ENCODE measurements around the gene STIM1.

Gene STIM1

GRCh38 chr11:3942956-3943497, 87.6 kb downstream of the STIM1 start:
- Histone ChIP-seq H3K4me3 (ENCODE audit: insufficient read depth, low read depth, low read length) (no peak overlapping the region), H3K36me3 (ENCODE audit: control insufficient read depth, insufficient read depth, low read length) (no peaks in the 10 kb centered on the region), H3K27me3 (ENCODE audit: control insufficient read depth, insufficient read depth, low read length, poor library complexity, severe bottlenecking) (no peaks in the 10 kb centered on the region), H3K9me3 (ENCODE audit: control insufficient read depth, low read length) (no peaks in the 10 kb centered on the region), H3K4me1 (ENCODE audit: control insufficient read depth, insufficient read depth, low read length) (no peaks in the 10 kb centered on the region), H3K27ac (ENCODE audit: insufficient read depth, low read depth, low read length, poor library complexity, severe bottlenecking) (no peak overlapping the region)
- WGBS, 2 experiments: 94 to 100% methylated on average over 1 of the region's 1 CpG

DNA sequence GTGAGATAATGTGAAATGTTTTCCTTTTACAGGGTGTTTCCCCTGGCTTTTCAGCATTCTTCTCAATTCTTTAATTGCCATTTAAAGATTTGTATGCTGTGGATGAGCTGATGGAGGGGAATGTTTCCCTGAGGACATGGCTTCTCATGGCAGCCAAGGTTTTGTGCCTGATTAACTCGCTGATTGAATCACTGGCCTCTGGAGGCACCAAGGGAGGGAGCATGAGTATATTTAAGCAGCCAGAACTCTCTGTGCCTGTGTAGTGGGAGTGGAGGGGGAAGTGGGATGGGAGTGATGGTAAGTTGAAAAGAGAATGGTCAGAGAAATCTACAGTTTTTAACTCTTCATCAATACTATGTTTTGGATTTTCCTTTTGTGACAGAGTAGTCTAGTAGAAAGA, 88.7 kb downstream of the STIM1 start:
- H3K4me1 ChIP-seq (ENCODE audit: control insufficient read depth, insufficient read depth, low read length): no peaks in the 10 kb centered on the region
- WGBS, 2 experiments: 71 to 75% methylated on average over 1 of the region's 1 CpG

DNA sequence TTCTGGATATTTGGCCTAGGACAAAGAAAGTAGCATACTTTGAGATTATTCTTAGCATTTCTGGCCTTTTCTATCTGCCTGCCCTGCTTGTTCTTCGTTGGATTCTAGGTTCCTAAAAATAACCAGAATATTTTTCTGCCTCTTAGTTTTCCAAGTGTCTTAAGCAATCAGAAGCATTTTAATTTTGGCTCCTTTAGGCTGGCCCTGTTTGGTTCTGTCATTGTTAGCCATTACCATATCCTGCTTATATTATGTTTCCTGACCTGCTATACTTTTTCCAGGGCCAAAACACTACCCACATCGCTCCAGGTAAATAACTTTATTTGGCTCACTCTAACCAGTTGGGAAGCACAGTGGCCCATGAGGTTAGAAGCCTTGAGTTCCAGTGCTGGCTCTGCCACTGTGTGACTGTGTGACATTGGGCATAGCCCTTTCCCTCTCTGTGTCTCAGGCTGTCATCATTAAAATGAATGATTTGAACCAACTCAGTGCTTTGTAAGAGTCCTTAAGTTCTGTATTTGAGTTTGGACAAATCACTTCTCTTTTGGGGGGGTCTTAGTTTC, 91.1 kb downstream of the STIM1 start:
- Histone ChIP-seq H3K9me3 (ENCODE audit: control insufficient read depth, low read length) (no peaks in the 10 kb centered on the region), H3K4me3 (ENCODE audit: insufficient read depth, low read depth, low read length) (no peak overlapping the region), H3K27ac (ENCODE audit: insufficient read depth, low read depth, low read length, poor library complexity, severe bottlenecking) (no peak overlapping the region), H3K36me3 (ENCODE audit: control insufficient read depth, insufficient read depth, low read length) (no peaks in the 10 kb centered on the region), H3K27me3 (ENCODE audit: control insufficient read depth, insufficient read depth, low read length, poor library complexity, severe bottlenecking) (no peaks in the 10 kb centered on the region), H3K4me1 (ENCODE audit: control insufficient read depth, insufficient read depth, low read length) (peaks cover 10% of the 10 kb centered on the region)
- 94 to 96% methylated on average over 2 of the region's 2 CpGs for WGBS, 2 experiments

More for the DNA sequence above, 88.7 kb downstream of the STIM1 start:
- H3K4me3 ChIP-seq (ENCODE audit: insufficient read depth, low read depth, low read length): no peak overlapping the region
- H3K27me3 ChIP-seq (ENCODE audit: control insufficient read depth, insufficient read depth, low read length, poor library complexity, severe bottlenecking): no peaks in the 10 kb centered on the region
- no peaks in the 10 kb centered on the region for H3K9me3 ChIP-seq (ENCODE audit: control insufficient read depth, low read length)
- H3K36me3 ChIP-seq (ENCODE audit: control insufficient read depth, insufficient read depth, low read length): no peaks in the 10 kb centered on the region
- H3K27ac ChIP-seq (ENCODE audit: insufficient read depth, low read depth, low read length, poor library complexity, severe bottlenecking): no peak overlapping the region

DNA sequence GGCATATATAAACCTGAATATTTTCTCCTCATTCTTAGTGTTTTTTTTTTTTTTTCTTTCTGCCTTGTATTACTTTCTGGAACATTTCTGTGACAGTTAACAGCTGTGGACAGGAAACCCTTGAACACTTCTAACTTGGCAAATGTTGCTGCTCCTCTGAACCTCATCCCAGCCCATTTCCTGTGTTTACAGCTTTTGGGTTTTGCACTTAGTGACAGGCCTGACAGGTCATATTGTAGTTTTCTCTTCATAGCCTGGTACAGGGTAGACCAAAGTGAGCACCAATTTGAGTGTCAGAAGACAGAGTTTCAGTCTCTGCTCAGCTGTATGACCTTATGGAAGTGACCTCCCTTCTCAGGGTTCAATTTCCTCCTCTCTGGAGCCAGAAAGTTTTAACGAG, 91.6 kb downstream of the STIM1 start:
- no CpG with 5 or more reads among the region's 1 CpG for WGBS, 2 experiments
- H3K4me1 ChIP-seq (ENCODE audit: control insufficient read depth, insufficient read depth, low read length): peaks cover 14% of the 10 kb centered on the region
- H3K36me3 ChIP-seq (ENCODE audit: control insufficient read depth, insufficient read depth, low read length): no peaks in the 10 kb centered on the region
- H3K27me3 ChIP-seq (ENCODE audit: control insufficient read depth, insufficient read depth, low read length, poor library complexity, severe bottlenecking): no peaks in the 10 kb centered on the region
- no peak overlapping the region for H3K27ac ChIP-seq (ENCODE audit: insufficient read depth, low read depth, low read length, poor library complexity, severe bottlenecking)
- no peak overlapping the region for H3K4me3 ChIP-seq (ENCODE audit: insufficient read depth, low read depth, low read length)
- H3K9me3 ChIP-seq (ENCODE audit: control insufficient read depth, low read length): no peaks in the 10 kb centered on the region

DNA sequence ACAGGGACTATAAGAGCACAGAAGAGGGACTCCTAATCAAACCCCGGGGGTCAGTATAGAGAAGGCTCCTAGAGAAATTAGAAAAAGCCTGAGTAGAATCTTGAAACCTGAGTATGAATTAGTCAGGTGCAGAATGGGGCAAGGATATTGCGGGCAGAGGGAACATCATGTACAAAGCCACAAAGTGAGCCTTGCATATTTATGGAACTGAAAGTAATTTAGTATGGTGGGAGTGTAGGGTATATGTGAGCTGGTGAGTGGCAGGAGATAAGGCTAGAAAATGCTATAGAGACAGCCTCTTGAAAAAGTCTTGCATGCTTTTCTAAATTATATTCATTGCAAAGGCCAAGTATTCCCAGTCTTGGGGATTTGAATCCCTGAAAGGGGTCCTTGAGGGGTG, 93.7 kb downstream of the STIM1 start:
- H3K27me3 ChIP-seq (ENCODE audit: control insufficient read depth, insufficient read depth, low read length, poor library complexity, severe bottlenecking): no peaks in the 10 kb centered on the region
- H3K4me3 ChIP-seq (ENCODE audit: insufficient read depth, low read depth, low read length): no peak overlapping the region
- peaks cover 14% of the 10 kb centered on the region for H3K4me1 ChIP-seq (ENCODE audit: control insufficient read depth, insufficient read depth, low read length)
- no peaks in the 10 kb centered on the region for H3K9me3 ChIP-seq (ENCODE audit: control insufficient read depth, low read length)
- H3K27ac ChIP-seq (ENCODE audit: insufficient read depth, low read depth, low read length, poor library complexity, severe bottlenecking): no peak overlapping the region
- no peaks in the 10 kb centered on the region for H3K36me3 ChIP-seq (ENCODE audit: control insufficient read depth, insufficient read depth, low read length)
- WGBS, 2 experiments: 94 to 96% methylated on average over 2 of the region's 2 CpGs

GRCh38 chr11:3950996-3951660, 95.7 kb downstream of the STIM1 start:
- 50 to 60% methylated on average over 4 of the region's 4 CpGs for WGBS, 2 experiments
- peak overlapping the region; percentile 86 for H3K27ac ChIP-seq (ENCODE audit: insufficient read depth, low read depth, low read length, poor library complexity, severe bottlenecking)
- no peak overlapping the region for H3K4me3 ChIP-seq (ENCODE audit: insufficient read depth, low read depth, low read length)
- H3K9me3 ChIP-seq (ENCODE audit: control insufficient read depth, low read length): no peaks in the 10 kb centered on the region
- no peaks in the 10 kb centered on the region for H3K27me3 ChIP-seq (ENCODE audit: control insufficient read depth, insufficient read depth, low read length, poor library complexity, severe bottlenecking)
- peaks cover 14% of the 10 kb centered on the region for H3K4me1 ChIP-seq (ENCODE audit: control insufficient read depth, insufficient read depth, low read length)
- no peaks in the 10 kb centered on the region for H3K36me3 ChIP-seq (ENCODE audit: control insufficient read depth, insufficient read depth, low read length)

GRCh38 chr11:3952715-3953114, 97.3 kb downstream of the STIM1 start:
- Histone ChIP-seq H3K4me3 (ENCODE audit: insufficient read depth, low read depth, low read length) (no peak overlapping the region), H3K27ac (ENCODE audit: insufficient read depth, low read depth, low read length, poor library complexity, severe bottlenecking) (no peak overlapping the region), H3K36me3 (ENCODE audit: control insufficient read depth, insufficient read depth, low read length) (no peaks in the 10 kb centered on the region), H3K4me1 (ENCODE audit: control insufficient read depth, insufficient read depth, low read length) (peaks cover 14% of the 10 kb centered on the region), H3K9me3 (ENCODE audit: control insufficient read depth, low read length) (no peaks in the 10 kb centered on the region), H3K27me3 (ENCODE audit: control insufficient read depth, insufficient read depth, low read length, poor library complexity, severe bottlenecking) (no peaks in the 10 kb centered on the region)

DNA sequence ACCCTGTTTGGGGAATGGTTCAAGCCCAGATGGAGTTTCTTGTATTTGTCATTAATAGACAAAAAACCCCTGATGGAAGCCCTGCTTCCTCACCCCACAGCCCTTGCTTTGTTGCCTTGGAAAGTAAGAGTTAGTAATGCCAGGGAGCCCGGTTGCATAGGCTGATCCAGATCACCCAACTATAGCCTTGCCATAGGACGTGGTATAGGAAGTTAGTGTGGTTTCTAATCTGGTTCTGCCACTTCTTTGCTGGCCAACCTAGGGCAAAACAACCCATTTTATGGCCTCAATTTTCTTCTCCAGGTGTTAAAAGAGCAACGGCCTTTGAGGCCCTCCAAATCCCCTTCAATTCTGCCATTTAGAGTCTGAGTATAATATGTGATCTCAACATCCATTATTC, 97.9 kb downstream of the STIM1 start:
- H3K4me1 ChIP-seq (ENCODE audit: control insufficient read depth, insufficient read depth, low read length): peaks cover 14% of the 10 kb centered on the region
- no peaks in the 10 kb centered on the region for H3K27me3 ChIP-seq (ENCODE audit: control insufficient read depth, insufficient read depth, low read length, poor library complexity, severe bottlenecking)
- no peak overlapping the region for H3K27ac ChIP-seq (ENCODE audit: insufficient read depth, low read depth, low read length, poor library complexity, severe bottlenecking)
- no peaks in the 10 kb centered on the region for H3K9me3 ChIP-seq (ENCODE audit: control insufficient read depth, low read length)
- WGBS, 2 experiments: 88 to 95% methylated on average over 3 of the region's 3 CpGs
- H3K4me3 ChIP-seq (ENCODE audit: insufficient read depth, low read depth, low read length): no peak overlapping the region
- no peaks in the 10 kb centered on the region for H3K36me3 ChIP-seq (ENCODE audit: control insufficient read depth, insufficient read depth, low read length)

GRCh38 chr11:3954448-3955298, 99.2 kb downstream of the STIM1 start:
- WGBS, 2 experiments: 92 to 96% methylated on average over 3 of the region's 3 CpGs
- no peaks in the 10 kb centered on the region for H3K9me3 ChIP-seq (ENCODE audit: control insufficient read depth, low read length)
- H3K36me3 ChIP-seq (ENCODE audit: control insufficient read depth, insufficient read depth, low read length): no peaks in the 10 kb centered on the region
- no peak overlapping the region for H3K27ac ChIP-seq (ENCODE audit: insufficient read depth, low read depth, low read length, poor library complexity, severe bottlenecking)
- H3K4me3 ChIP-seq (ENCODE audit: insufficient read depth, low read depth, low read length): no peak overlapping the region
- H3K4me1 ChIP-seq (ENCODE audit: control insufficient read depth, insufficient read depth, low read length): peaks cover 14% of the 10 kb centered on the region
- H3K27me3 ChIP-seq (ENCODE audit: control insufficient read depth, insufficient read depth, low read length, poor library complexity, severe bottlenecking): no peaks in the 10 kb centered on the region

GRCh38 chr11:3955299-3955665, 99.8 kb downstream of the STIM1 start:
- no peak overlapping the region for H3K27ac ChIP-seq (ENCODE audit: insufficient read depth, low read depth, low read length, poor library complexity, severe bottlenecking)
- WGBS, 2 experiments: 88 to 91% methylated on average over 1 of the region's 1 CpG
- H3K27me3 ChIP-seq (ENCODE audit: control insufficient read depth, insufficient read depth, low read length, poor library complexity, severe bottlenecking): no peaks in the 10 kb centered on the region
- H3K9me3 ChIP-seq (ENCODE audit: control insufficient read depth, low read length): no peaks in the 10 kb centered on the region
- H3K4me3 ChIP-seq (ENCODE audit: insufficient read depth, low read depth, low read length): no peak overlapping the region
- H3K4me1 ChIP-seq (ENCODE audit: control insufficient read depth, insufficient read depth, low read length): peaks cover 13% of the 10 kb centered on the region
- H3K36me3 ChIP-seq (ENCODE audit: control insufficient read depth, insufficient read depth, low read length): no peaks in the 10 kb centered on the region

Measured in ectodermal cell (in vitro differentiated cells).